Nephron (organoid): ENCODE measurements around the gene PTPRN2.

ENCODE experiments used
- H3K27ac Mint-ChIP-seq, 3 experiments: 2 replicates each; pipeline ENCODE4 v1.8.0; 2020; ENCODE audit warnings: mixed read lengths in 3 of 3, mild to moderate bottlenecking in 2 of 3, moderate library complexity in 1 of 3
- H3K27me3 Mint-ChIP-seq: 2 replicates; pipeline ENCODE4 v1.8.0; 2021; ENCODE audit warnings: low read depth, mild to moderate bottlenecking, moderate library complexity, mixed read lengths
- H3K36me3 Mint-ChIP-seq: 2 replicates; pipeline ENCODE4 v1.8.0; 2020; ENCODE audit warnings: low read depth, mixed read lengths
- H3K4me1 Mint-ChIP-seq: 2 replicates; pipeline ENCODE4 v1.8.0; 2020; ENCODE audit warnings: mixed read lengths
- H3K4me3 Mint-ChIP-seq, 3 experiments: 2 replicates each; pipeline ENCODE4 v1.8.0; 2020; ENCODE audit warnings: mild to moderate bottlenecking in 3 of 3, mixed read lengths in 3 of 3, moderate library complexity in 2 of 3
- H3K9me3 Mint-ChIP-seq: 2 replicates; pipeline ENCODE4 v1.8.0; 2020; ENCODE audit warnings: mixed read lengths
- TF ChIP-seq, protein P1 (sequence below), 3 experiments: fragments of 200-600 bp; sonication (generic); IDR thresholded peaks; one replicate each; pipeline ENCODE4 v1.5.0; 2021; ENCODE audit warnings: antibody characterized with exemption in 3 of 3; ENCODE audit not compliant: unreplicated experiment in 3 of 3

PTPRN2 gene

DNA sequence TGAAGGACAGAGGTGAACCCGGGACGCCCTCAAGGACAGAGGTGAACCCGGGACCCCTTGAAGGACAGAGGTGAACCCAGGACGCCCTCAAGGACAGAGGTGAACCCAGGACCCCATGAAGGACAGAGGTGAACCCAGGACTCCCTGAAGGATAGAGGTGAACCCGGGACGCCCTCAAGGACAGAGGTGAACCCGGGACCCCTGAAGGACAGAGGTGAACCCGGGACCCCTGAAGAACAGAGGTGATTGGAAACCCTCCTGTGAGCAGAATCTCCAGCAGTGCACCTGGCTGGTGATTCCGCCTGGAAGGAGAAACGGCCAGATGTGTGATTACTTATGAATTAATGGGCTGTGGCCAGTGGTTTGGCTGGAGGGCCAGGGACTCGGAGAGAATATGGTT is 272.3 kb downstream of the PTPRN2 start:
- no peaks in the 10 kb centered on the region for H3K4me1 Mint-ChIP-seq
- H3K27ac Mint-ChIP-seq: no peak overlapping the region
- TF ChIP-seq, protein P1, sequence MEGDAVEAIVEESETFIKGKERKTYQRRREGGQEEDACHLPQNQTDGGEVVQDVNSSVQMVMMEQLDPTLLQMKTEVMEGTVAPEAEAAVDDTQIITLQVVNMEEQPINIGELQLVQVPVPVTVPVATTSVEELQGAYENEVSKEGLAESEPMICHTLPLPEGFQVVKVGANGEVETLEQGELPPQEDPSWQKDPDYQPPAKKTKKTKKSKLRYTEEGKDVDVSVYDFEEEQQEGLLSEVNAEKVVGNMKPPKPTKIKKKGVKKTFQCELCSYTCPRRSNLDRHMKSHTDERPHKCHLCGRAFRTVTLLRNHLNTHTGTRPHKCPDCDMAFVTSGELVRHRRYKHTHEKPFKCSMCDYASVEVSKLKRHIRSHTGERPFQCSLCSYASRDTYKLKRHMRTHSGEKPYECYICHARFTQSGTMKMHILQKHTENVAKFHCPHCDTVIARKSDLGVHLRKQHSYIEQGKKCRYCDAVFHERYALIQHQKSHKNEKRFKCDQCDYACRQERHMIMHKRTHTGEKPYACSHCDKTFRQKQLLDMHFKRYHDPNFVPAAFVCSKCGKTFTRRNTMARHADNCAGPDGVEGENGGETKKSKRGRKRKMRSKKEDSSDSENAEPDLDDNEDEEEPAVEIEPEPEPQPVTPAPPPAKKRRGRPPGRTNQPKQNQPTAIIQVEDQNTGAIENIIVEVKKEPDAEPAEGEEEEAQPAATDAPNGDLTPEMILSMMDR (IDR thresholded peaks at IDR 0.05; ENCODE audit: unreplicated experiment in 3 of 3): no peak
- peaks cover 7% of the 10 kb centered on the region for H3K36me3 Mint-ChIP-seq
- peaks cover 33% of the 10 kb centered on the region for H3K9me3 Mint-ChIP-seq
- peaks cover 31% of the 10 kb centered on the region for H3K27me3 Mint-ChIP-seq
- no peak overlapping the region for H3K4me3 Mint-ChIP-seq

DNA sequence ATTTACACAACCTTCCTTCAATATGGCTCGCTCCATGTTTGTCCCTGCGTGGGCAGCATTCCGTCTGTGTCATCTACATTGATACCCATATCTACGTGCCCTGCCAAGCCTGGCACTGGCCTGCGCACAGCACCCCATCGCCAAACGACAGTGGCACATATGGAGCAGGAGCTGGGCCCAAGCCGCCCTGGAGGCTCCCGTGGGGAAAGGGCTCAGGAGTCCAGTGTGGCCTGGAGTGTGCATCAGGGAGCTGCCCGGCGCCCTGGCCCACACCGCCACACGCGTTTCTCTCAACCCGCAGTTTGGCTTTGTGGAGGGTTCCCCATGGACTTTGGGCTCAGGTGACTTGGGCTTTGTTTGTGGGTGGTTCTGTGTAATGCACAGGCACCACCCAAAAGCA is 273.2 kb downstream of the PTPRN2 start:
- Mint-ChIP-seq H3K27ac (no peak overlapping the region), H3K27me3 (peaks cover 26% of the 10 kb centered on the region), H3K36me3 (peaks cover 7% of the 10 kb centered on the region), H3K4me1 (no peaks in the 10 kb centered on the region), H3K9me3 (peaks cover 42% of the 10 kb centered on the region), H3K4me3 (no peak overlapping the region)
- TF ChIP-seq, protein P1 (IDR thresholded peaks at IDR 0.05; ENCODE audit: unreplicated experiment in 3 of 3): no peak

DNA sequence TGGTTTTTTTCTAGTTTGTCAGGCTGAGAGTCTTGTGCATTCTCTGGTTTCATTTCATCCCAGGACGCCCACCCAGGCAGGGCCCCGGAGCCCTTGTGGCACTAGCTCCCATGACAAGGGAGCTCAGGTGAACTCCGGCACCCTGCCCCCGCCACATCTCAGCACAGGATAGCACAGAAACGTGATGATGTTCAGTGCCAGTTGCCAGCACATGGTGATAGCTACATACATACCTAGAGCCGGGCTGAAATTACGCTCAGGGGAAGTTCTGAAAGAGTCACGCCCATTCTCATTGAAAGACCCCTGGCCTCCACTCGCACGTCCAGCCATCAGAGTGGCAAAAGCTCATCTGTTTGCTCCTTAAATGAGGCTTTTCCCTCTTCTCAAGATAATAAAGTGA is 273.7 kb downstream of the PTPRN2 start:
- H3K9me3 Mint-ChIP-seq: peaks cover 44% of the 10 kb centered on the region
- no peak overlapping the region for H3K27ac Mint-ChIP-seq
- peaks cover 26% of the 10 kb centered on the region for H3K27me3 Mint-ChIP-seq
- TF ChIP-seq, protein P1 (IDR thresholded peaks at IDR 0.05; ENCODE audit: unreplicated experiment in 3 of 3): no peak
- no peak overlapping the region for H3K4me3 Mint-ChIP-seq
- no peaks in the 10 kb centered on the region for H3K4me1 Mint-ChIP-seq
- H3K36me3 Mint-ChIP-seq: peaks cover 7% of the 10 kb centered on the region

DNA sequence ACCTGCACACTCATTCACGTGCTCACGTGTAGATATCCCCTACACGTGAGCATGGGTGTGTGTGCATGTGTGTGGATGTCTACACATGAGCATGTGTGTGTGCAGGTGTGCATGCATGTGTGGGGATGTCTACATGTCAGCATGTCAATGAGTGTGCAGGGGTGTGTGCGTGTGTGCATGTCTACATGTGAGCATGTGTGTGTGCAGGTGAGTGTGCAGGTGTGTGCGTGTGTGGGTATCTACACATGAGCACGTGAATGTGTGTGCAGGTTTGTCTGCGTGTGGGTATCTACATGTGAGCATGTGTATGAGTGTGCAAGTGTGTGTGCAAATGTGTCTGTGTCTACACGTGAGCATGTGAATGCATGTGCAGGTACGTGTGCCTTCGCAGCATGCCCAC is 274.8 kb downstream of the PTPRN2 start:
- Mint-ChIP-seq H3K9me3 (peaks cover 50% of the 10 kb centered on the region), H3K36me3 (peaks cover 7% of the 10 kb centered on the region), H3K4me3 (no peak overlapping the region), H3K27ac (no peak overlapping the region), H3K27me3 (peaks cover 26% of the 10 kb centered on the region), H3K4me1 (no peaks in the 10 kb centered on the region)
- TF ChIP-seq, protein P1 (IDR thresholded peaks at IDR 0.05; ENCODE audit: unreplicated experiment in 3 of 3): no peak

DNA sequence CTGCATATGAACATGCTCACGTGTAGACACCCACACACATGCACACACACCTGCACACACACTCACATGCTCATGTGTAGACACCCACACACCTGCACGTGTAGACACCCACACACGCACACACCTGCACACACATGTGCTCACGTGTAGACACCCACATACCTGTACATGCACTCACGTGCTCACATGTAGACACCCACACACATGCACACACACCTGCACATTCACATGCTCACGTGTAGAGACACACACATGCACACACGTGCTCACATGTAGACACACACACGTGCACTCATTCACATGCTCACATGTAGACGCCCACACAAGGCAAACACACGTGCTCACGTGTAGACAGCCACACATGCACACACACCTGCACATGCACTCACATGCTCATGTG is 275.8 kb downstream of the PTPRN2 start:
- H3K4me1 Mint-ChIP-seq: no peaks in the 10 kb centered on the region
- peaks cover 48% of the 10 kb centered on the region for H3K9me3 Mint-ChIP-seq
- H3K4me3 Mint-ChIP-seq: no peak overlapping the region
- no peak overlapping the region for H3K27ac Mint-ChIP-seq
- TF ChIP-seq, protein P1 (IDR thresholded peaks at IDR 0.05; ENCODE audit: unreplicated experiment in 3 of 3): no peak
- peaks cover 16% of the 10 kb centered on the region for H3K27me3 Mint-ChIP-seq
- H3K36me3 Mint-ChIP-seq: peaks cover 7% of the 10 kb centered on the region

DNA sequence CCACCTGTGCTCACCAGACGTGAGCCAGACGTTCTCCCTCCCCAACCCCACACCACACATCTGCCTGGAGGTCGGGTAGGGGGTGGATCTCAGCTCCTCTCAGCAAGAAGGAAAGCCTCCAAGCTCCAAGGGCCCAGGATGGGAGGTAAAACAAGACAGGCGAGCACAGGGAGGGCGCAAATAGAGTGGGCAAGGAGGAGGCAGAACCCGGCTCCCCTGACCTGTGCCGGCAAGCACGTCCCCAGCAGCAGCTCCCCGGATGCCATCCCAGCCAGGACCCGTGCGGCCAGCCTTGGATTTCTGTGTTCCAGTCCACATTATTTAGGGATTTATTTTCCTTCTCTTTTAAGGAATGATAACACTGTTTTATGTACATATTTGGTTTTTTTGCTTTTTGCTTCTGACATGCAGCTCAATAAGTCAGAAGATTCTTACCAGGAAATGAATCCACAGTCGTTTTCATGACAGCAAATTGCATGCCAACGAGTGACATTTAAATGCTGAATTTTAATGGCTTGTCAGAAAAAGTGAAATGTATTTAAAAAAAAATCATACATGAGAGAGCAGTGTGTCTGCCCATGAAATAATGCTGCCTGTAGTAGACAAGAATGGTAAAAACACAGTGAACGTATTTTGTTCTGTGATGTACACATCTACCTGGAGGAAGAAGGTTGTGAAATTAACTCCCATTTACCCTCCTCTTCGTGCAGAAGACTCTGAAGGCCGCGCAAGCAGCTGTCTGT is 276.5 kb downstream of the PTPRN2 start:
- TF ChIP-seq, protein P1 (IDR thresholded peaks at IDR 0.05; ENCODE audit: unreplicated experiment in 3 of 3): no peak
- peaks cover 49% of the 10 kb centered on the region for H3K9me3 Mint-ChIP-seq
- H3K4me3 Mint-ChIP-seq: no peak overlapping the region
- H3K27me3 Mint-ChIP-seq: peaks cover 18% of the 10 kb centered on the region
- H3K36me3 Mint-ChIP-seq: peaks cover 10% of the 10 kb centered on the region
- no peaks in the 10 kb centered on the region for H3K4me1 Mint-ChIP-seq
- H3K27ac Mint-ChIP-seq: no peak overlapping the region
